Breast epithelium (tissue), 4 donors: Measurements from ENCODE around the gene BCL6. TPM values are rescaled to one million over a fixed set of nuclear protein-coding genes. Genes with fewer than 3 reads are reported as not detected.

Source experiments
- DNase-seq, 2 donors: peaks; one replicate each; pipeline ENCODE4 v3.0.0-alpha.2; 2019; ENCODE audit warnings: low spot score in 2 of 2
- H3K27ac ChIP-seq, 2 donors: fragments of 200-600 bp; sonication (generic) in 1 of 2; one replicate each; pipeline ENCODE4 v1.5.1; 2016 to 2019; ENCODE audit warnings: mild to moderate bottlenecking in 1 of 2
- H3K27me3 ChIP-seq, 2 donors: fragments of 200-600 bp; sonication (generic) in 1 of 2; one replicate each; pipeline versions ENCODE4 v1.5.1 to v1.6.0; 2017 to 2019; ENCODE audit warnings: control low read depth in 1 of 2, mild to moderate bottlenecking in 1 of 2
- H3K36me3 ChIP-seq: fragments of 200-600 bp; one replicate; pipeline ENCODE4 v1.5.1; 2019
- H3K4me1 ChIP-seq, 2 donors: fragments of 200-600 bp; sonication (generic); one replicate each; pipeline ENCODE4 v1.5.1; 2016 to 2019; ENCODE audit warnings: control low read depth in 1 of 2
- H3K4me3 ChIP-seq, 3 donors: fragments of 200-600 bp; sonication (generic); 1 replicate in 2 of 3; 2 replicates in 1 of 3; pipeline ENCODE4 v1.5.1; 2016 to 2019; ENCODE audit warnings: mild to moderate bottlenecking in 3 of 3, moderate library complexity in 2 of 3
- H3K9me3 ChIP-seq, 2 donors: fragments of 200-600 bp; sonication (generic) in 1 of 2; one replicate each; pipeline ENCODE4 v1.5.1; 2016 to 2019; ENCODE audit warnings: control low read depth in 1 of 2
- CTCF ChIP-seq, 3 donors: fragments of 450-650 bp; IDR thresholded peaks; one replicate each; pipeline ENCODE4 v1.5.1; 2016 to 2017; ENCODE audit warnings: antibody characterized with exemption in 3 of 3, mild to moderate bottlenecking in 3 of 3, moderate library complexity in 3 of 3
- POLR2A ChIP-seq: fragments of 450-650 bp; IDR thresholded peaks from one replicate; pipeline ENCODE4 v1.6.1; 2016; ENCODE audit warnings: antibody characterized with exemption, mild to moderate bottlenecking, moderate library complexity
- POLR2AphosphoS5 ChIP-seq, 3 donors: sonication (generic); formaldehyde crosslinking; IDR thresholded peaks; one replicate each; pipeline ENCODE4 v1.6.1; 2017; ENCODE audit warnings: antibody characterized with exemption in 3 of 3
- intact Hi-C: fragments of 100-400 bp; cut with DNase I; formaldehyde crosslinking; loops from one replicate; pipeline ENCODE4 v1.15.1; 2023; ENCODE audit warnings: low total_unique reads
- total RNA-seq, 3 donors: library from RNA; depleted of rRNA; stranded (reverse); fragments of >200 nt; gene quantifications; one replicate each; pipeline ENCODE4 v1.1.0, GENCODE V29; 2016

The BCL6 gene
- total RNA-seq = 100 to 1,000 TPM; 281 to 346 (median 283) TPM

DNA sequence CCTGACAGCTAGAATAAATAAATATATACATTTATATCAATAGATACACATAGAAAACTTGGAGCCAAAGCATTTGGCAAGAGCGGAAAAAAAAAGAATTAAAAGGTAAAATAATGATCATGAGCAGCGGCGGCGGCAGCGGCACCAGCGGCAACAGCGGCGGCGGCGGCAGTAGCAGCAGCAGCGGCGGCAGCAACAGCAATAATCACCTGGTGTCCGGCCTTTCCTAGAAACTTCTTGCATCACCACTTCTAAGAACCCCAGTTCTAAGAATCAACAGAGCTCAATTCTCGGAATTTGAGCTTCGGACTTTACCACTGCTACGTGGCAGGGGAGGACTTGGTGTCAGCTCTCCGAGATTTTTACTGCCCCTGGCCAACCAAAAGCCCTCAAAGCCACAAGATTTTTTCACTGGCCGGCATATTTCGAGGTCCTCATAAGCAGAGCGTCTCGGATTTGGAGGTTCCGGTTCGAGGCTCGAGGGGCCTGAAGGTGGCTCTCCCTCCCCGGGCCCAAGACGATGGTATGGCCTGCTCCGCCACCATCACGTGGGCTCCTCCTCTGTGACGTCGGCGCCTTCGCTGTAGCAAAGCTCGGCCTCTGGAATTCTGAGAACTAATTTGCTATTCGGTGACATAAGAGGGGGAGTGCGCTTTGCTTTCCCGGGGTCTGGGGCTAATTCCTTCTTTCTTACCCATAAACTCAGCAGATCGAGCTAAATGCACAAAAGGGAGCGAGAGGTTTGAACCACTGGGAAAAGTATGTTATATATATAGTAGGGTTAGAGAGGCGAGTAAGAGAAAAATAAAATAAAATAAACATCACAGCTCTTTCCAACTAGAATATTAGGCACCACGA, at the start of gene BCL6:
TSS of gene BCL6 (minus strand) at position 268 of the 858 bp plus-strand sequence. CDS start 11,775 bp downstream, outside the sequence.
- Histone ChIP-seq H3K4me3 (peak within 1 kb of the TSS; percentile 64 to 93 (median 73)), H3K9me3 (no peaks in the 10 kb centered on the region), H3K27ac (peak within 1 kb of the TSS; percentile 99), H3K4me1 (peaks cover 0 to 14% of the 10 kb centered on the region in 2 donors), H3K27me3 (no peaks in the 10 kb centered on the region), H3K36me3 (no peaks in the 10 kb centered on the region)
- DNase-seq = peak; percentile 93 to 95
- TF ChIP-seq POLR2AphosphoS5 (IDR thresholded peaks at IDR 0.05) (peak; percentile 92 to 97 (median 97)), CTCF (IDR thresholded peaks at IDR 0.05) (peak in 1 of 3 donors; percentile 28), POLR2A (peak; percentile 99)
- intact Hi-C loops = loop anchor here (10.0 kb wide), 1 partner anchor 409 kb away; the partner anchor contains the start of gene LPP

DNA sequence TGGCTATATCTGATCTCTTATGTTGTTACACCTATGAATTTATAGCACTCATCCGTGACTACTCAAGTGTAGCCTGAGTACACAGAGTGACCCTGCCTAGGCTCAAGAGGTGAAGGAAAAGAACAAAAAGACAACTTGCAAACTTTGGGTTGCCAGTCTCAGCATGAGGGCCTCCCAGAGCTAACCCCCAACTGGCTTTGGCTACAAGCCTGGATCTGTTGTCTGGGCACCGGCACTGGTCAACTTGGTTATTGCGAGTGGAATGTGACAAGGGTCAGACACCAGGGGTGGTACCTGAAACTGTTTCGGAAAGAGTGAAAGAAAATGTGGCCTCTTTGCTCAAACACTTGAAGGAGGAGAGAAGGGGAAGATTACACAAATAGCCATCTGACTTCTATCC, 49.5 kb upstream of the BCL6 start:
- TF ChIP-seq CTCF (IDR thresholded peaks at IDR 0.05) (no peak), POLR2A (no peak), POLR2AphosphoS5 (IDR thresholded peaks at IDR 0.05) (no peak)
- H3K4me1 ChIP-seq = no peaks in the 10 kb centered on the region
- no peak overlapping the region for H3K4me3 ChIP-seq
- H3K27ac ChIP-seq = no peak overlapping the region
- no peaks in the 10 kb centered on the region for H3K9me3 ChIP-seq
- H3K27me3 ChIP-seq = no peaks in the 10 kb centered on the region
- intact Hi-C loops = no loop called here
- DNase-seq = no peak
- no peaks in the 10 kb centered on the region for H3K36me3 ChIP-seq

DNA sequence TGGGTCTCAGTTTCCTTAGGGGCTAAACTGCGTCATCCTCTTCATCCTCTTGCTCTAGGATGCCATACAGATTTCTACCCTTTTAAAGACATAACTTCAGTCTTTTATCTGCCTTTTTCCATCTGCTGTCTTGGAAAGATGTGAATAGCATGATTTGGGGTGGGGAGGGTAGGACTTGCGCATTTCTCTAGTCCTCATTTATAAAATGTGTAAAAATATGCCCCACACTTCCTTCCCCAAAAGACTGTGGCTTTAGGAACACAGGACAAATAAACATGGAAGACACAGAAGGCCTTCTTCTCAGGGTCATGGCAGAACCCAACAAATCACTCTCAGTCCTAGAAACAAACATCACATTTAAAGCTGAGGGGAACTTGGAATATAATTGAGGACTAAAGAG, 48.4 kb upstream of the BCL6 start:
- no peak for DNase-seq
- no peak overlapping the region for H3K4me3 ChIP-seq
- no peak overlapping the region for H3K27ac ChIP-seq
- TF ChIP-seq POLR2AphosphoS5 (IDR thresholded peaks at IDR 0.05) (no peak), CTCF (IDR thresholded peaks at IDR 0.05) (no peak), POLR2A (no peak)
- no peaks in the 10 kb centered on the region for H3K27me3 ChIP-seq
- H3K9me3 ChIP-seq = no peaks in the 10 kb centered on the region
- H3K36me3 ChIP-seq = no peaks in the 10 kb centered on the region
- H3K4me1 ChIP-seq = no peaks in the 10 kb centered on the region
- intact Hi-C loops = no loop called here

GRCh38 chr3:187792521-187792920, 47.3 kb upstream of the BCL6 start:
- H3K27me3 ChIP-seq = no peaks in the 10 kb centered on the region
- no peaks in the 10 kb centered on the region for H3K9me3 ChIP-seq
- no peak for DNase-seq
- no peak overlapping the region for H3K4me3 ChIP-seq
- no peaks in the 10 kb centered on the region for H3K4me1 ChIP-seq
- no peak overlapping the region for H3K27ac ChIP-seq
- no peaks in the 10 kb centered on the region for H3K36me3 ChIP-seq
- TF ChIP-seq POLR2A = no peak
- TF ChIP-seq POLR2AphosphoS5 (IDR thresholded peaks at IDR 0.05) = no peak
- no peak for TF ChIP-seq CTCF (IDR thresholded peaks at IDR 0.05)
- intact Hi-C loops = no loop called here

- Histone ChIP-seq H3K4me1 (no peaks in the 10 kb centered on the region), H3K27ac (no peak overlapping the region), H3K36me3 (no peaks in the 10 kb centered on the region), H3K4me3 (no peak overlapping the region), H3K27me3 (no peaks in the 10 kb centered on the region), H3K9me3 (no peaks in the 10 kb centered on the region)
- no peak for DNase-seq
- intact Hi-C loops = no loop called here
- no peak for TF ChIP-seq CTCF (IDR thresholded peaks at IDR 0.05)
- TF ChIP-seq POLR2A = no peak
- TF ChIP-seq POLR2AphosphoS5 (IDR thresholded peaks at IDR 0.05) = no peak
Observed at GRCh38 chr3:187789872-187790271, 44.6 kb upstream of the BCL6 start.
